Osteoblast (primary cell): ENCODE data around the gene RNH1. TPM values are rescaled to one million over a fixed set of nuclear protein-coding genes. Genes with fewer than 3 reads are reported as not detected.

ENCODE experiments used
- DNase-seq: peaks from one replicate; pipeline ENCODE4 v3.0.0; 2011; ENCODE audit warnings: low spot score, mixed read lengths; ENCODE audit not compliant: insufficient read length; ENCODE audit errors: missing footprints
- H2AFZ ChIP-seq: 2 replicates; pipeline ENCODE4 v1.6.0; 2011; ENCODE audit warnings: mild to moderate bottlenecking, low read length
- H3K27ac ChIP-seq: 2 replicates; pipeline ENCODE4 v1.5.1; 2011; ENCODE audit warnings: mild to moderate bottlenecking, low read depth, low read length, moderate library complexity
- H3K27me3 ChIP-seq: 2 replicates; pipeline ENCODE4 v1.6.0; 2012; ENCODE audit warnings: mild to moderate bottlenecking, control low read depth, inconsistent platforms, low read length, moderate library complexity; ENCODE audit not compliant: insufficient read depth
- H3K36me3 ChIP-seq: 2 replicates; pipeline ENCODE4 v1.5.1; 2011; ENCODE audit warnings: mild to moderate bottlenecking, low read length, control low read depth, moderate library complexity; ENCODE audit not compliant: insufficient read depth
- H3K4me1 ChIP-seq: 2 replicates; pipeline ENCODE4 v1.5.1; 2011; ENCODE audit warnings: mild to moderate bottlenecking, low read length, control low read depth, moderate library complexity; ENCODE audit not compliant: insufficient read depth
- H3K4me2 ChIP-seq: 2 replicates; pipeline ENCODE4 v1.6.0; 2011; ENCODE audit warnings: mild to moderate bottlenecking, low read length; ENCODE audit not compliant: insufficient read depth
- H3K4me3 ChIP-seq: fragments of 200-600 bp; sonication (generic); 3 replicates; pipeline ENCODE4 v1.5.1; 2012; ENCODE audit warnings: mild to moderate bottlenecking, low read length, inconsistent platforms; ENCODE audit not compliant: insufficient read depth
- H3K79me2 ChIP-seq: 2 replicates; pipeline ENCODE4 v1.6.0; 2012; ENCODE audit warnings: mild to moderate bottlenecking, low read length, control low read depth, inconsistent platforms; ENCODE audit not compliant: insufficient read depth
- H3K9me3 ChIP-seq: 2 replicates; pipeline ENCODE4 v1.5.1; 2011; ENCODE audit warnings: low read depth, low read length, control low read depth
- H4K20me1 ChIP-seq: 2 replicates; pipeline ENCODE4 v1.6.0; 2012; ENCODE audit warnings: mild to moderate bottlenecking, low read length, control low read depth; ENCODE audit not compliant: insufficient read depth
- total RNA-seq: library from RNA; depleted of rRNA; stranded (reverse); fragments of >200 nt; gene quantifications from 2 replicates; pipeline ENCODE4 v1.2.3, GENCODE V29; 2012
- TF ChIP-seq, protein P1 (sequence below): IDR thresholded peaks from 2 replicates; pipeline ENCODE4 v1.5.1; 2011; ENCODE audit warnings: mild to moderate bottlenecking, low read depth, low read length, moderate library complexity; ENCODE audit errors: extremely low read depth

RNH1 gene
- total RNA-seq, 1 donor, result 506 TPM

DNA sequence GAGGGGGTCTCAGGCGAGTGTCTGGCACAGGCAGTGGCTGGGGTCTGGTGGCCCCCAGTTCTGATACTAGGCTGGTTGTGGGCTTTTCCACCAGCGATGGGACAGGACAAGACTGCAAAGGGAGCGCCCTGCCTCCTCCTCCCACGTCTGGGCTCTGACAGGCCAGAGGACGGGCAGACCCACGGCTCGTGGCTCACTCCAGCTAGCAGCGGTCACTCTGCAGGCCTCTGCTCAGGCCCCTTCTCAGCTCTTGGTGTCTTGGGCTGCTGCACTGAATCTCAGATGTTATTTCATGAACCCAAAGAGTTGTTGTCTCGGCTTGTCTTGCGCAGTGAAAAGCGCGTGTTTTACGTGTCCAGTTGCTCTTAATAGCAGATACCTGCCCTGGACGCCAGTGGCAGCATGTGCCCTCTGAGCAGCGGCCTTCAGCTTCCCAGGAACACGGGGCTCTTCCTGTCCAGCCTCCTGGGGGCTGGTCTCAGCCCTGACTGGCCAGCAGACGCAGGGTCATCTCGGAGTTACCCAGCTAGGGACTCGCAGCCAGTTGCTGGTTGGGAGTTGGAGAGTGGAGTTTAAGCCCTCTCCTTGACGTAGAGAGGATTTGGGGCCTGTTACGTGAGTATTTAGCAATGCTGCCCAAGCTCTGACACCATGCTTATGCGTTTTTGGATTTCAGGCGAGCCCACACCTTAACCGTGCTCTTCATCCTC is 47.4 kb downstream of the RNH1 start:
- TF ChIP-seq, protein P1, sequence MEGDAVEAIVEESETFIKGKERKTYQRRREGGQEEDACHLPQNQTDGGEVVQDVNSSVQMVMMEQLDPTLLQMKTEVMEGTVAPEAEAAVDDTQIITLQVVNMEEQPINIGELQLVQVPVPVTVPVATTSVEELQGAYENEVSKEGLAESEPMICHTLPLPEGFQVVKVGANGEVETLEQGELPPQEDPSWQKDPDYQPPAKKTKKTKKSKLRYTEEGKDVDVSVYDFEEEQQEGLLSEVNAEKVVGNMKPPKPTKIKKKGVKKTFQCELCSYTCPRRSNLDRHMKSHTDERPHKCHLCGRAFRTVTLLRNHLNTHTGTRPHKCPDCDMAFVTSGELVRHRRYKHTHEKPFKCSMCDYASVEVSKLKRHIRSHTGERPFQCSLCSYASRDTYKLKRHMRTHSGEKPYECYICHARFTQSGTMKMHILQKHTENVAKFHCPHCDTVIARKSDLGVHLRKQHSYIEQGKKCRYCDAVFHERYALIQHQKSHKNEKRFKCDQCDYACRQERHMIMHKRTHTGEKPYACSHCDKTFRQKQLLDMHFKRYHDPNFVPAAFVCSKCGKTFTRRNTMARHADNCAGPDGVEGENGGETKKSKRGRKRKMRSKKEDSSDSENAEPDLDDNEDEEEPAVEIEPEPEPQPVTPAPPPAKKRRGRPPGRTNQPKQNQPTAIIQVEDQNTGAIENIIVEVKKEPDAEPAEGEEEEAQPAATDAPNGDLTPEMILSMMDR, result no peak
- Histone ChIP-seq H3K4me1 (no peaks in the 10 kb centered on the region), H4K20me1 (peaks cover 10% of the 10 kb centered on the region), H3K4me3 (no peak overlapping the region), H3K4me2 (no peak overlapping the region), H3K79me2 (peaks cover 37% of the 10 kb centered on the region), H3K27ac (no peak overlapping the region), H3K36me3 (peaks cover 4% of the 10 kb centered on the region), H3K9me3 (no peaks in the 10 kb centered on the region), H2AFZ (no peak overlapping the region), H3K27me3 (no peaks in the 10 kb centered on the region)
- peak; percentile 19 for DNase-seq

DNA sequence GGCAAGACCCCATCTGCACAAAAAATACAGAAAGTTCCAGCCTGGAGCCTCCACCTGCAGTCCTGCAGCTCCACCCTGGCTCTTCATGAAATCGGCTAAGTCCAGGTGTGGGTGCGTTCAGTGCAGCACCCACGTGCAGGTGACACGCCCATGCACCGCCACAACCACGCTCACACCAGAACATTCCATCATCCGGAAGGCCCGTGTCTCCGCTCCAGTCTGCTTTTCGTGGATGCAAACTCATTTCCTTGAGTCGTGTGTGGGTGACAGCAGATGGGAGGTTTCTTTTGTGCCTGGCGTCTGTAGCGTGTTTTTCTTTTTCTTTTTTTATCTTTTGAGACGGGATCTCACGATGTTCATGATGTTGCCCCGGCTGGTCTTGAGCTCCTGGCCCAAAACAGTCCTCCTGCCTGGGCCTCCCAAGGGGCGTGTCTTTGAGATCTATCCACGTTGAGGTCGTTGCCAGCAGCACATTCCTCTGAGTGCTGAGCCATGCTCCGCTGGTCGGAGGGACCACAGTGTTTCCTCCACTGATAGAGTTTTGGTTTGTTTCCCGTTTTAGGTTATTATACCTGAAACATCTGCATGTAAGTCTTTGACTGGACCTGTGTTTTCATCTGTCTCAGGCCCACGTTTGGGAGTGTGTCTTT is 49.8 kb downstream of the RNH1 start:
- Histone ChIP-seq H4K20me1 (peaks cover 19% of the 10 kb centered on the region), H3K27ac (no peak overlapping the region), H3K27me3 (no peaks in the 10 kb centered on the region), H3K79me2 (peaks cover 56% of the 10 kb centered on the region), H3K4me1 (no peaks in the 10 kb centered on the region), H3K4me2 (no peak overlapping the region), H2AFZ (no peak overlapping the region), H3K36me3 (peaks cover 15% of the 10 kb centered on the region), H3K4me3 (no peak overlapping the region), H3K9me3 (no peaks in the 10 kb centered on the region)
- TF ChIP-seq, protein P1, result no peak
- DNase-seq, result peak; percentile 58

DNA sequence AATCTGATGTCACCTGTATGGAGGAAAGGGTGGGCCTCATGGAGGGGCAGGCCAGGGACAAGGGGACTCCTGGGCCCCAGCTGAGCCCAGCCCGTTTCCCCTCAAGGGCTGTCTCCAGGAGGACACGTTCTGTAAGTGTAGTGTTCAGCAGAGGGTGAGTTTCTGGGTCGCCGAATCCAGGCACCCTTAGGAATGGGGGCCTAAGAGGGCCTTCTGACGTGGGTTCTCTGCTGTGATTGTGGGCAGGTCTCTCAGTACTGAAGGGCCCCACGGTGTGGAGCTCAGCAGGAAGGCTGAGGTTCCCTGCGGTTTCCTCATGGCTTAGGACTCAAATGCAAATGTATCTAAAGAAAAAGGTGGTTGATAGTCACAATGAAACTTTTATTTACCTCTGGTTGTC is 50.5 kb downstream of the RNH1 start:
- Histone ChIP-seq H3K4me1 (peaks cover under 1% of the 10 kb centered on the region), H2AFZ (no peak overlapping the region), H3K9me3 (no peaks in the 10 kb centered on the region), H3K4me2 (no peak overlapping the region), H3K27ac (no peak overlapping the region), H4K20me1 (peaks cover 25% of the 10 kb centered on the region), H3K79me2 (peaks cover 63% of the 10 kb centered on the region), H3K36me3 (peaks cover 14% of the 10 kb centered on the region), H3K27me3 (no peaks in the 10 kb centered on the region), H3K4me3 (no peak overlapping the region)
- TF ChIP-seq, protein P1, result no peak
- DNase-seq, result peak; percentile 63

DNA sequence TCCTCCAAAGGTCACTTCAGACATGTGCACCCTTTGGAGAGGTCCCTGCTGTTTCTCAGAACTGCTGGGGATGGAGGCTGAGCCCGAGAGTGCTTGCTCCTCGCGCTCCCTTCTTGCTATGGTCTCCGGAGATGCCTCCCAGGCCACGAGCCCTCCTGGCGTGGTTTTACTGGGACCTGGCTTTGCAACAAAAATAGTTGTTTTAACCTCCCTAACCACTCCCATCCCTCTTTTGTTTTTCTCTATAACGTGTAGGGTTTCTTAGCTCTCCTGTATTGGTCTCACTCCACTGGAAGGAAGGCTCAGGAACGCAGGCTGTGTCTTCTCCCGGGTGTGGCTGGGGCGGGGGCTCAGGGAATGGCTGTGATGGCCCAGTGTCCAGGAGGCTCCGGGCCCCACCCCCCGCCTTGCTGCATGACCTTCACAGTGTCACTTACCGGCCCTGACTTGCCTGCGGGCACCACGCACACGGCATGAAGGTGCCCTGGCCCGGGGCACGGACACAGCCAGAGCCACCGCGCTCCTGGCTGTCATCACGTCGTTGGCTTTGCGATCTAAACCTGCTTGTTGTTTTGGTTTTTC is 51.4 kb downstream of the RNH1 start:
- Histone ChIP-seq H3K79me2 (peaks cover 72% of the 10 kb centered on the region), H4K20me1 (peaks cover 32% of the 10 kb centered on the region), H3K4me3 (no peak overlapping the region), H3K27me3 (no peaks in the 10 kb centered on the region), H2AFZ (no peak overlapping the region), H3K4me1 (peaks cover 8% of the 10 kb centered on the region), H3K9me3 (no peaks in the 10 kb centered on the region), H3K27ac (no peak overlapping the region), H3K4me2 (no peak overlapping the region), H3K36me3 (peaks cover 10% of the 10 kb centered on the region)
- TF ChIP-seq, protein P1, result no peak
- peak; percentile 77 for DNase-seq
